HCT116 (cell line): ENCODE results near the gene MERTK. TPM values are rescaled to one million over a fixed set of nuclear protein-coding genes. Genes with fewer than 3 reads are reported as not detected.

Source experiments
- ATAC-seq: fragments of 200-7000 bp; cut with Tn5 transposase; 2 replicates; pipeline ENCODE4 v1.9.1; 2020; ENCODE audit warnings: mild to moderate bottlenecking, moderate library complexity
- BruUV-seq: library from RNA; stranded (reverse); fragments of 400-500 nt; replicated peaks from 2 replicates; lab custom pipeline; 2021; lab: Mats Ljungman, UMichigan
- CTCF ChIA-PET: fragments of 300-600 bp; sonication (Branson Sonifier 250); formaldehyde crosslinking; loops from one replicate; lab custom pipeline; 2021; ENCODE audit warnings: antibody characterized with exemption; lab: Charles Lee
- POLR2A ChIA-PET: fragments of 300-600, 350-600 bp; sonication (Branson Sonifier 250); formaldehyde crosslinking; loops from one replicate; lab custom pipeline; 2021; ENCODE audit warnings: antibody characterized with exemption; lab: Charles Lee
- RAD21 ChIA-PET, 2 experiments: fragments of 300-600 bp; sonication (Branson Sonifier 250); formaldehyde crosslinking; loops; one replicate each; lab custom pipeline; 2023; ENCODE audit warnings: low total read pairs in 2 of 2; ENCODE audit not compliant: uncharacterized antibody in 2 of 2, unreplicated experiment in 2 of 2, low non-redundant PET in 1 of 2; lab: Charles Lee
- DNase-seq: peaks from one replicate; pipeline ENCODE4 v3.0.0-alpha.2; 2010; ENCODE audit warnings: low read depth, low spot score
- H2AFZ ChIP-seq: fragments of 200-600 bp; shearing (Covaris generic), sonication (generic); 2 replicates; pipeline ENCODE4 v1.6.1; 2017; ENCODE audit warnings: low read depth, mixed run types, mixed read lengths, antibody characterized with exemption, low read length; ENCODE audit not compliant: poor library complexity, severe bottlenecking
- H3K27ac ChIP-seq: 2 replicates; pipeline ENCODE4 v1.5.1; 2012; ENCODE audit warnings: low read depth, low read length
- H3K27me3 ChIP-seq: fragments of 200-600 bp; sonication (generic); 2 replicates; pipeline ENCODE4 v1.6.1; 2016; ENCODE audit warnings: mixed run types, low read length, mixed read lengths; ENCODE audit not compliant: insufficient read depth
- H3K36me3 ChIP-seq, 2 experiments: fragments of 200-500 bp in 1 of 2; fragments of 200-600 bp in 1 of 2; sonication (Bioruptor generic) in 1 of 2; sonication (generic) in 1 of 2; 2 replicates each; pipeline versions ENCODE4 v1.5.1 to v1.6.1; 2014 to 2016; ENCODE audit warnings: low read length in 2 of 2, inconsistent platforms in 1 of 2, mixed read lengths in 1 of 2, mixed run types in 1 of 2; ENCODE audit not compliant: insufficient read depth in 2 of 2, control insufficient read depth in 1 of 2
- H3K4me1 ChIP-seq, 2 experiments: fragments of 200-600 bp in 1 of 2; sonication (generic) in 1 of 2; 2 replicates each; pipeline versions ENCODE4 v1.5.1 to v1.6.1; 2012 to 2017; ENCODE audit warnings: low read length in 2 of 2, inconsistent platforms in 1 of 2, mild to moderate bottlenecking in 1 of 2, mixed read lengths in 1 of 2, mixed run types in 1 of 2, moderate library complexity in 1 of 2; ENCODE audit not compliant: insufficient read depth in 2 of 2, control insufficient read depth in 1 of 2
- H3K4me2 ChIP-seq: fragments of 200-600 bp; sonication (generic); 2 replicates; pipeline ENCODE4 v1.6.1; 2017; ENCODE audit warnings: mixed run types, low read length, mixed read lengths
- H3K4me3 ChIP-seq, 2 experiments: fragments of 200-600 bp in 1 of 2; sonication (generic) in 1 of 2; replicated peaks in 1 of 2; 2 replicates each; pipeline ENCODE4 v1.5.1; 2011 to 2016; ENCODE audit warnings: low read length in 2 of 2, control low read depth in 1 of 2, low read depth in 1 of 2, mild to moderate bottlenecking in 1 of 2, mixed read lengths in 1 of 2, mixed run types in 1 of 2
- H3K79me2 ChIP-seq: fragments of 200-600 bp; sonication (generic); 2 replicates; pipeline ENCODE4 v1.6.1; 2017; ENCODE audit warnings: mild to moderate bottlenecking, mixed run types, low read length, moderate library complexity, mixed read lengths; ENCODE audit not compliant: insufficient read depth
- H3K9ac ChIP-seq: fragments of 200-600 bp; sonication (generic); 2 replicates; pipeline ENCODE4 v1.6.1; 2016; ENCODE audit warnings: low read length, mixed read lengths
- H3K9me2 ChIP-seq: fragments of 200-600 bp; sonication (generic), shearing (Covaris generic); 2 replicates; pipeline ENCODE4 v1.6.1; 2017; ENCODE audit warnings: mixed run types, mild to moderate bottlenecking, moderate library complexity; ENCODE audit not compliant: insufficient read depth
- H3K9me3 ChIP-seq, 2 experiments: fragments of 200-500 bp in 1 of 2; fragments of 200-600 bp in 1 of 2; sonication (Bioruptor generic) in 1 of 2; sonication (generic) in 1 of 2; 2 replicates each; pipeline ENCODE4 v1.6.1; 2014 to 2017; ENCODE audit warnings: low read length in 2 of 2, mixed read lengths in 2 of 2, inconsistent platforms in 1 of 2, low read depth in 1 of 2, mild to moderate bottlenecking in 1 of 2, mixed run types in 1 of 2, moderate library complexity in 1 of 2; ENCODE audit not compliant: control insufficient read depth in 1 of 2, insufficient read depth in 1 of 2
- H4K20me1 ChIP-seq: fragments of 200-600 bp; sonication (generic), shearing (Covaris generic); 2 replicates; pipeline ENCODE4 v1.6.1; 2017; ENCODE audit warnings: mixed run types, mild to moderate bottlenecking, moderate library complexity; ENCODE audit not compliant: insufficient read depth
- CBX3 ChIP-seq: IDR thresholded peaks from 2 replicates; pipeline ENCODE4 v1.6.1; 2012; ENCODE audit warnings: low read depth
- CEBPB ChIP-seq: IDR thresholded peaks from 2 replicates; pipeline ENCODE4 v1.6.1; 2012; ENCODE audit warnings: low read depth
- EGR1 ChIP-seq: IDR thresholded peaks from 2 replicates; pipeline ENCODE4 v1.6.1; 2012; ENCODE audit warnings: low read depth
- JUND ChIP-seq: IDR thresholded peaks from 2 replicates; pipeline ENCODE4 v1.6.1; 2012
- POLR2A ChIP-seq: IDR thresholded peaks from 2 replicates; pipeline ENCODE4 v1.7.0; 2011; ENCODE audit warnings: borderline replicate concordance; ENCODE audit not compliant: insufficient read depth, insufficient read length; ENCODE audit errors: extremely low read depth
- POLR2AphosphoS5 ChIP-seq: IDR thresholded peaks from 2 replicates; pipeline ENCODE4 v1.6.1; 2011; ENCODE audit warnings: mild to moderate bottlenecking, low read depth, low read length, moderate library complexity
- RAD21 ChIP-seq: IDR thresholded peaks from 2 replicates; pipeline ENCODE4 v1.6.1; 2012; ENCODE audit warnings: low read depth, mild to moderate bottlenecking
- SP1 ChIP-seq: IDR thresholded peaks from 2 replicates; pipeline ENCODE4 v1.6.1; 2012; ENCODE audit warnings: low read depth
- SRF ChIP-seq: IDR thresholded peaks from 2 replicates; pipeline ENCODE4 v1.6.1; 2012; ENCODE audit warnings: low read depth
- TCF7L2 ChIP-seq: IDR thresholded peaks from 2 replicates; pipeline ENCODE4 v1.7.0; 2011; ENCODE audit warnings: borderline replicate concordance, inconsistent platforms; ENCODE audit not compliant: insufficient read depth, insufficient read length; ENCODE audit errors: extremely low read depth
- YY1 ChIP-seq: IDR thresholded peaks from 2 replicates; pipeline ENCODE4 v1.6.1; 2011; ENCODE audit warnings: low read length, low read depth, moderate library complexity, mild to moderate bottlenecking; ENCODE audit not compliant: insufficient replicate concordance; ENCODE audit errors: extremely low read depth
- ZFX ChIP-seq: fragments of 450-650 bp; IDR thresholded peaks from 2 replicates; pipeline ENCODE4 v1.6.1; 2017
- intact Hi-C: fragments of 100-400 bp; cut with micrococcal nuclease; formaldehyde crosslinking; loops from 2 replicates; pipeline ENCODE4 v1.10.0; 2022
- total RNA-seq: library from RNA; stranded (reverse); gene quantifications from one replicate; pipeline ENCODE4 v1.2.1, GENCODE V29; 2021; ENCODE audit not compliant: unreplicated experiment
- TF ChIP-seq, protein P1 (sequence below): IDR thresholded peaks from 2 replicates; pipeline ENCODE4 v1.6.1; 2011; ENCODE audit warnings: mild to moderate bottlenecking, low read length, moderate library complexity; ENCODE audit not compliant: insufficient replicate concordance; ENCODE audit errors: extremely low read depth
- TF ChIP-seq, protein P2 (sequence below), 3 experiments: fragments of 200-600 bp in 1 of 3; sonication (generic) in 1 of 3; IDR thresholded peaks in 2 of 3; conservative IDR thresholded peaks in 1 of 3; 2 replicates each; pipeline ENCODE4 v1.5.1; 2012 to 2017; ENCODE audit warnings: low read depth in 2 of 3, low read length in 2 of 3, antibody characterized with exemption in 1 of 3, borderline replicate concordance in 1 of 3, control low read depth in 1 of 3, mild to moderate bottlenecking in 1 of 3, mixed read lengths in 1 of 3, mixed run types in 1 of 3, moderate library complexity in 1 of 3; ENCODE audit not compliant: insufficient read depth in 1 of 3
- TF ChIP-seq, protein P3 (sequence below): IDR thresholded peaks from 2 replicates; pipeline ENCODE4 v1.6.1; 2012

MERTK gene
- total RNA-seq, 1 experiment from 2014 or later: 5.7 TPM

DNA sequence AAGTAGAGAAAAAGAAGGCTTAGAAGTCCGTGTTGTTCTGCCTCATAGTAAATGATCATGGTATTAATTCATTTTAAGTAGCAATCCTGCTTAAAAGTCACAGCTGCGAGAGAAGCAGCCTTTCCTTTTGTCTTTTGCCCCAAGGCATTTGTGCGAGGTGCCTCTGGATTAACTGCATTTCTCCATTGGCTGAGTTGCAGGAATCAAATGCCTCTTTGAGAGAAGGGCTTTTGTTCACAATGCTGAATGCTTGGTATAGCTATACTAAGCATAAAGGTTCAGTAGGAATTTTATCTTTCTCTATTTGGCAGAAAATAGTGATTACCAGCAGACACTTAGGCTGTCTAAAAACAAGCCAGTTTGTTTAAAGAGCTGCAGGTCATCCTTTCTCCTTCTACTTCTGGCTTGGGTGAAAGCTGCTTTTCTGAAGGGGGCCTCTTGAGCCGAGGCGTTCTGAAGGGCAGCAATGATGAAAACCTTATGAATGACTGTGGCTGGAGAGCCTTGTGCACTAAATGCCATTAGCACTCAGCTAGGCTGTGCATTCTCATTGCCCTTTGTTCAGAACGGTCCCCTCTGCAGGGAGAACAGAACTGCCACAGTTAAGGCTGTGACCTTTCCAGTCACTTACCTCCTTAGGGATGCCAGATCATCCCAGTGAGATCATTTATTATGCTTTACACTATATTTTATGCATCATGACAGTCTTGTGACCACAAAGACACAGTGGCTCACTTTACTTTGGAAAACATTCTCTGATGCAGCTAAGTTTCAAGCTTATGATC lies 87.9 kb downstream of the MERTK start (continued):
- TF ChIP-seq, protein P1, sequence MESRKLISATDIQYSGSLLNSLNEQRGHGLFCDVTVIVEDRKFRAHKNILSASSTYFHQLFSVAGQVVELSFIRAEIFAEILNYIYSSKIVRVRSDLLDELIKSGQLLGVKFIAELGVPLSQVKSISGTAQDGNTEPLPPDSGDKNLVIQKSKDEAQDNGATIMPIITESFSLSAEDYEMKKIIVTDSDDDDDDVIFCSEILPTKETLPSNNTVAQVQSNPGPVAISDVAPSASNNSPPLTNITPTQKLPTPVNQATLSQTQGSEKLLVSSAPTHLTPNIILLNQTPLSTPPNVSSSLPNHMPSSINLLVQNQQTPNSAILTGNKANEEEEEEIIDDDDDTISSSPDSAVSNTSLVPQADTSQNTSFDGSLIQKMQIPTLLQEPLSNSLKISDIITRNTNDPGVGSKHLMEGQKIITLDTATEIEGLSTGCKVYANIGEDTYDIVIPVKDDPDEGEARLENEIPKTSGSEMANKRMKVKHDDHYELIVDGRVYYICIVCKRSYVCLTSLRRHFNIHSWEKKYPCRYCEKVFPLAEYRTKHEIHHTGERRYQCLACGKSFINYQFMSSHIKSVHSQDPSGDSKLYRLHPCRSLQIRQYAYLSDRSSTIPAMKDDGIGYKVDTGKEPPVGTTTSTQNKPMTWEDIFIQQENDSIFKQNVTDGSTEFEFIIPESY: no peak
- TF ChIP-seq CBX3 (no peak), POLR2A (no peak), YY1 (no peak)

DNA sequence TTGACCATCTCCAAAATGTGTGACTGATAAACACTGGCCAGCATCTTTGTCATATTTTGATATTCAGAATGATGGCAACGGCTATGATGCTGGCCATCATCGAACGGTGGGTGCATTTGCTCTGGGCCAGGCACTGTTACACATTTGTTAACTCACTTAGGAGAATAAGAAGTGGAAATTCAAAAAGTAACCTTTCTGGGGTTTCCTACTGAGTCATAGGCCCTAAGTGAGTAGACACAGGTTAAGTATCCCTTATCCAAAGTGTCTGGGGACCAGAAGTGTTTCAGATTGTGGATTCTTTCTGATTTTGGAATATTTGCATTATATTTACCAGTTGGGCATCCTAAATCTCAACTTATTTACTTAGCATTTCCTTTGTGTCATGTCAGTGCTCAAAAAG lies 92.0 kb downstream of the MERTK start:
- POLR2A ChIA-PET: no interaction called here
- Histone ChIP-seq H3K4me2 (no peak overlapping the region), H3K4me1 (no peaks in the 10 kb centered on the region), H3K27ac (no peak overlapping the region), H4K20me1 (no peaks in the 10 kb centered on the region), H3K9me3 (no peaks in the 10 kb centered on the region), H3K9me2 (no peaks in the 10 kb centered on the region), H2AFZ (no peak overlapping the region), H3K9ac (no peak overlapping the region), H3K36me3 (no peaks in the 10 kb centered on the region), H3K27me3 (no peaks in the 10 kb centered on the region), H3K79me2 (no peaks in the 10 kb centered on the region), H3K4me3 (no peak overlapping the region)
- RAD21 ChIA-PET: no interaction called here
- TF ChIP-seq YY1 (no peak), POLR2AphosphoS5 (no peak), ZFX (no peak), JUND (no peak), CEBPB (no peak), TCF7L2 (no peak), SRF (no peak), SP1 (no peak), RAD21 (no peak), EGR1 (no peak)
- TF ChIP-seq, protein P2, sequence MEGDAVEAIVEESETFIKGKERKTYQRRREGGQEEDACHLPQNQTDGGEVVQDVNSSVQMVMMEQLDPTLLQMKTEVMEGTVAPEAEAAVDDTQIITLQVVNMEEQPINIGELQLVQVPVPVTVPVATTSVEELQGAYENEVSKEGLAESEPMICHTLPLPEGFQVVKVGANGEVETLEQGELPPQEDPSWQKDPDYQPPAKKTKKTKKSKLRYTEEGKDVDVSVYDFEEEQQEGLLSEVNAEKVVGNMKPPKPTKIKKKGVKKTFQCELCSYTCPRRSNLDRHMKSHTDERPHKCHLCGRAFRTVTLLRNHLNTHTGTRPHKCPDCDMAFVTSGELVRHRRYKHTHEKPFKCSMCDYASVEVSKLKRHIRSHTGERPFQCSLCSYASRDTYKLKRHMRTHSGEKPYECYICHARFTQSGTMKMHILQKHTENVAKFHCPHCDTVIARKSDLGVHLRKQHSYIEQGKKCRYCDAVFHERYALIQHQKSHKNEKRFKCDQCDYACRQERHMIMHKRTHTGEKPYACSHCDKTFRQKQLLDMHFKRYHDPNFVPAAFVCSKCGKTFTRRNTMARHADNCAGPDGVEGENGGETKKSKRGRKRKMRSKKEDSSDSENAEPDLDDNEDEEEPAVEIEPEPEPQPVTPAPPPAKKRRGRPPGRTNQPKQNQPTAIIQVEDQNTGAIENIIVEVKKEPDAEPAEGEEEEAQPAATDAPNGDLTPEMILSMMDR (IDR thresholded peaks at IDR 0.05 in 2 of 3, conservative IDR thresholded peaks at IDR 0.05 in 1 of 3; ENCODE audit: borderline replicate concordance in 1 of 3, insufficient read depth in 1 of 3, low read depth in 2 of 3, low read length in 2 of 3): no peak
- TF ChIP-seq, protein P3, sequence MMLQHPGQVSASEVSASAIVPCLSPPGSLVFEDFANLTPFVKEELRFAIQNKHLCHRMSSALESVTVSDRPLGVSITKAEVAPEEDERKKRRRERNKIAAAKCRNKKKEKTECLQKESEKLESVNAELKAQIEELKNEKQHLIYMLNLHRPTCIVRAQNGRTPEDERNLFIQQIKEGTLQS: no peak
- ATAC-seq: no peak
- BruUV-seq: no TSS peak
- DNase-seq: no peak
- intact Hi-C loops: no loop called here
- CTCF ChIA-PET: no interaction called here
